ENCODE results near the gene NTRK3. TPM values are rescaled to one million over a fixed set of nuclear protein-coding genes. Genes with fewer than 3 reads are reported as not detected.

Gene NTRK3
- total and polyA plus RNA-seq, 3 donors from 2014 or later, result 10.7 to 40.6 (median 24.6) TPM

DNA sequence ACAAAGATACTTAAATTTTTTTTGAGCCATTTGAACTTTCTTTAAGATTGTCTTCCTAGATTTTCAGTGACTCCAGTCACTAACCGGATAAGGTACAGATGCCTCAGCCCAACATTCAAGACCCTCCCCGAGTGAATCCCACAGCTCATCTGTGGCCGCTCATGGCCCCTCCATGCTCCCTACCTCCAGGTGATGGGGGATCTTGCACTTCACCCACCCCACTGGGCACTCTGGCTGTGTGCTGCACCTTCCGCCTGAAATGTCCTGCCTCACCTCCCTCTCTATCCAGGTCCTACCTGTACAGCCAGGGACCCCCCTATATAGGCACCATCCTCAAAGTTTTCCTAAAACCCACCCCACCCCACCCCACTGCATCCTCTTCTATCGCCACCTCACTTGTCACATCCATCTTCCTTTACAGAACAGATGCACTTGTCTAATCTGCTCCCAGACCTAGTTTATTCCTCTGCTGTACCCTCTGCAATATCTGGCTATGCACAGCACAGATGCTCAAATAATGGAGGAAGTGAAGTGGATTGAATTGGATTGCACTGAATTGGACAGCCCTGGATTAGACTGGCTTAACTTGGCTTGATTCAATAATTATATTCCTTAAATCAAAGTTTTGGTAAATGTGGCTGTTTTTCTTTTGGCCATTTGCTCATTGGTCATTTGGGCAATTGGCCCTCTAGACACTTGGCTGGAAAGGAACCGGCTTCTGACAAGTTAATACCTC, 24.5 kb downstream of the NTRK3 start:
- 93 to 96% methylated on average over 6 of the region's 6 CpGs for WGBS, 2 donors
- Histone ChIP-seq H3K9me3 (no peaks in the 10 kb centered on the region), H3K27ac (no peak overlapping the region), H3K27me3 (no peaks in the 10 kb centered on the region), H3K36me3 (ENCODE audit: low read depth, missing control alignments) (no peaks in the 10 kb centered on the region), H3K4me1 (no peaks in the 10 kb centered on the region), H3K4me3 (no peak overlapping the region)
- intact Hi-C loops (cut with DNase I; ENCODE audit: low total_unique reads), result no loop called here
- no peak for TF ChIP-seq POLR2A (IDR thresholded peaks at IDR 0.05)
- TF ChIP-seq, protein P1, sequence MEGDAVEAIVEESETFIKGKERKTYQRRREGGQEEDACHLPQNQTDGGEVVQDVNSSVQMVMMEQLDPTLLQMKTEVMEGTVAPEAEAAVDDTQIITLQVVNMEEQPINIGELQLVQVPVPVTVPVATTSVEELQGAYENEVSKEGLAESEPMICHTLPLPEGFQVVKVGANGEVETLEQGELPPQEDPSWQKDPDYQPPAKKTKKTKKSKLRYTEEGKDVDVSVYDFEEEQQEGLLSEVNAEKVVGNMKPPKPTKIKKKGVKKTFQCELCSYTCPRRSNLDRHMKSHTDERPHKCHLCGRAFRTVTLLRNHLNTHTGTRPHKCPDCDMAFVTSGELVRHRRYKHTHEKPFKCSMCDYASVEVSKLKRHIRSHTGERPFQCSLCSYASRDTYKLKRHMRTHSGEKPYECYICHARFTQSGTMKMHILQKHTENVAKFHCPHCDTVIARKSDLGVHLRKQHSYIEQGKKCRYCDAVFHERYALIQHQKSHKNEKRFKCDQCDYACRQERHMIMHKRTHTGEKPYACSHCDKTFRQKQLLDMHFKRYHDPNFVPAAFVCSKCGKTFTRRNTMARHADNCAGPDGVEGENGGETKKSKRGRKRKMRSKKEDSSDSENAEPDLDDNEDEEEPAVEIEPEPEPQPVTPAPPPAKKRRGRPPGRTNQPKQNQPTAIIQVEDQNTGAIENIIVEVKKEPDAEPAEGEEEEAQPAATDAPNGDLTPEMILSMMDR (IDR thresholded peaks at IDR 0.05), result no peak
- DNase-seq, result no peak

DNA sequence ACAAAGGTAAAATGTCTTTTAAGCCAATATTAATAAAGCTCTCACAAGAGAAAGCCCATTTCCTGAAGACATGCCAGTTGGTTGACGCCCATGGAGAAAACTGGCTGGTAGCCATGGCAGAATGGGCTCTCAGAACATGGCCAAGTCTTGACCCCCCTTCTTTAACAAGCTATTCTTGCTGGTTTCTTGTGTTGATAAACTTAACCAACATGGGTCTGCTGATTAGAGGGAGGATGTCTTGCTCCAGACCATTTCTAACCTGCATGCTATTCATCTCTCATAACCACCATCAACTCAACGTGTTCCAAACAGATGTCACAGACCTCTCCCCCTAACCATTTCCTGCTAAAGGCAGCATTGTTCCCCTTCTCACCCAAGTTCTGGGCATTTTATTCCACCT, 25.7 kb downstream of the NTRK3 start:
- intact Hi-C loops (cut with DNase I; ENCODE audit: low total_unique reads), result no loop called here

DNA sequence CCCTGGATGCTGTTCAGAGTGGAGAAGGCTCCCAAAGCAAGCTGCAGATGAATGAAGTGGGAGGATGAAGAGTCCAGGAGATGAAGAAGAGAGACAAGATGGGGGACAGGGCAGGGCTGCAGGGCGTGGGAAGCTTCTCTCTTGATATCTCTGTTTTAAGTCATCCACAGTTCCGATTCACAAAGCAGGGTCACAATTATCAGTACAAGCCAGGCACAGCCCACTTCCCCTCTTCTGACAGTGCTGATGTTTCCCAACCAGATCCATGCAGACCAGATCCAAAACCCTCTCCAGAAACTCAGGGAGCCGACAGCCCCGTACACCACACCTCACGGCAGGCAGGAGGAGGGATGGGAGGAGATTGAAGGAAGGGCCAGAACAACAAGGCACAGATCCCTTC, 31.1 kb downstream of the NTRK3 start:
- H3K4me3 ChIP-seq, result no peak overlapping the region
- TF ChIP-seq, protein P1 (IDR thresholded peaks at IDR 0.05), result no peak
- no peak for TF ChIP-seq POLR2A (IDR thresholded peaks at IDR 0.05)
- WGBS, 2 donors, result 72 to 86% methylated on average over 3 to 5 of the region's 5 CpGs

More for the DNA sequence above, 25.7 kb downstream of the NTRK3 start:
- Histone ChIP-seq H3K9me3 (no peaks in the 10 kb centered on the region), H3K4me1 (no peaks in the 10 kb centered on the region), H3K27me3 (no peaks in the 10 kb centered on the region), H3K36me3 (ENCODE audit: low read depth, missing control alignments) (no peaks in the 10 kb centered on the region), H3K27ac (no peak overlapping the region), H3K4me3 (no peak overlapping the region)
- TF ChIP-seq, protein P1 (IDR thresholded peaks at IDR 0.05), result no peak
- TF ChIP-seq POLR2A (IDR thresholded peaks at IDR 0.05), result no peak
- 63 to 64% methylated on average over 2 of the region's 2 CpGs for WGBS, 2 donors
- no peak for DNase-seq

DNA sequence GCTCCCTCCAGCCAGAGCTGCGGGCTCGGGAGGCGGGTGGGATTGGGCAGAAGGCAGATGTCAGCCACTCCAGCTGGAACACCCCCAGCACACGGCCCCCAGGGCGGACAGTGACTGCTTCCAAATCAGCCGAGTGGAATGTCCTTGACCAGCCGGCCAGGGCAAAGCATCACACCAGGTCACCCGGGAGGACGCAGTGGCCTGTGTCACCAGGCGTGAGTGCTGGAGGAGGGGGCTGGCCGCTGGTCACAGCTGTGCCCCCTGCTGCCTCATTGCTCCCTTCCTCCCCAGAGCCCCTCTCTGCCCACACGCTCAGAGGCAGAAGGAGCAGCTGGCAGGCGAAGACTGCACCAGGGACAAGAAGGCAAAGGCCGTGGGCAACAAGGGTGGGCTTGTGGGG, 33.5 kb downstream of the NTRK3 start:
- Histone ChIP-seq H3K27ac (no peak overlapping the region), H3K36me3 (ENCODE audit: low read depth, missing control alignments) (no peaks in the 10 kb centered on the region), H3K27me3 (no peaks in the 10 kb centered on the region), H3K4me1 (no peaks in the 10 kb centered on the region), H3K9me3 (no peaks in the 10 kb centered on the region), H3K4me3 (no peak overlapping the region)
- TF ChIP-seq POLR2A (IDR thresholded peaks at IDR 0.05), result no peak
- TF ChIP-seq, protein P1 (IDR thresholded peaks at IDR 0.05), result no peak
- intact Hi-C loops (cut with DNase I; ENCODE audit: low total_unique reads), result no loop called here
- WGBS, 2 donors, result 47 to 65% methylated on average over 10 to 14 of the region's 14 CpGs
- no peak for DNase-seq

More for the DNA sequence above, 31.1 kb downstream of the NTRK3 start:
- H3K9me3 ChIP-seq, result no peaks in the 10 kb centered on the region
- H3K36me3 ChIP-seq (ENCODE audit: low read depth, missing control alignments), result no peaks in the 10 kb centered on the region
- no peak overlapping the region for H3K27ac ChIP-seq
- DNase-seq, result no peak
- no peaks in the 10 kb centered on the region for H3K27me3 ChIP-seq
- intact Hi-C loops (cut with DNase I; ENCODE audit: low total_unique reads), result no loop called here
- no peaks in the 10 kb centered on the region for H3K4me1 ChIP-seq

DNA sequence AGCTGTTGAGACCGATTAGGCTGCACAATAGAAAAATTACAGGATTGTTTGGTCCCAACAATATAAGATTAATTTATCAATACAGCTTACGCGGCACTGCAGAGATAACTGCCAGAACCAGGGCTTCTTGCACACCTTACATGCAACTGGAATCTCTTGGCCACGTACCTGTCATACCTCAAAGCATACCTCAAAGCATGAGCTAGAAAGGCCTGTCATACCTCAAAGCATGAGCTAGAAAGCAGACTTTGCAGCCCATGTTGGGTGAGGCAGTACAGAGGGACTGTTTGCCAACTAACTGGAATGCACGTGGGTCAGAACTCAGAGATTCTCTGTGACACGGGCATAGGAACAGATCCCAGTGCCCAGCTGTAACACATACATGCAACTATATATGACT, 34.7 kb downstream of the NTRK3 start:
- no peaks in the 10 kb centered on the region for H3K27me3 ChIP-seq
- TF ChIP-seq, protein P1 (IDR thresholded peaks at IDR 0.05), result no peak
- no peak for TF ChIP-seq POLR2A (IDR thresholded peaks at IDR 0.05)
- intact Hi-C loops (cut with DNase I; ENCODE audit: low total_unique reads), result no loop called here
- no peak for DNase-seq
- no peaks in the 10 kb centered on the region for H3K36me3 ChIP-seq (ENCODE audit: low read depth, missing control alignments)
- H3K4me1 ChIP-seq, result no peaks in the 10 kb centered on the region
- H3K9me3 ChIP-seq, result no peaks in the 10 kb centered on the region
- H3K27ac ChIP-seq, result no peak overlapping the region
- H3K4me3 ChIP-seq, result no peak overlapping the region
- 77 to 80% methylated on average over 6 of the region's 6 CpGs for WGBS, 2 donors

All from testis (tissue), 3 donors.